A673 (cell line): ENCODE measurements around the gene SEZ6L. TPM values are rescaled to one million over a fixed set of nuclear protein-coding genes. Genes with fewer than 3 reads are reported as not detected.

ENCODE experiments used
- BruUV-seq: library from RNA; stranded (reverse); fragments of 400-500 nt; replicated peaks from 2 replicates; lab custom pipeline; 2021; lab: Mats Ljungman, UMichigan
- CTCF ChIA-PET: fragments of 300-600 bp; sonication (Branson Sonifier 250); formaldehyde crosslinking; loops from one replicate; lab custom pipeline; 2022; ENCODE audit warnings: antibody characterized with exemption; lab: Charles Lee
- POLR2A ChIA-PET: fragments of 300-600 bp; sonication (Branson Sonifier 250); formaldehyde crosslinking; loops from one replicate; lab custom pipeline; 2022; ENCODE audit warnings: antibody characterized with exemption; ENCODE audit not compliant: low non-redundant PET; lab: Charles Lee
- DNase-seq: peaks from one replicate; pipeline ENCODE4 v3.0.0-alpha.2; 2015; ENCODE audit warnings: low spot score
- H3K27ac ChIP-seq: fragments of 200-600 bp; sonication (generic); 2 replicates; pipeline ENCODE4 v1.5.1; 2016; ENCODE audit warnings: mixed run types, low read depth, mild to moderate bottlenecking, mixed read lengths, antibody characterized with exemption, low read length; ENCODE audit not compliant: poor library complexity, severe bottlenecking
- H3K27me3 ChIP-seq: fragments of 200-600 bp; sonication (generic); replicated peaks from 2 replicates; pipeline ENCODE4 v1.6.1; 2017; ENCODE audit warnings: mixed run types, low read depth, mild to moderate bottlenecking, mixed read lengths, antibody characterized with exemption, low read length; ENCODE audit not compliant: insufficient read depth, poor library complexity
- H3K36me3 ChIP-seq: fragments of 200-600 bp; sonication (generic); 2 replicates; pipeline ENCODE4 v1.6.1; 2016; ENCODE audit warnings: mixed run types, mild to moderate bottlenecking, mixed read lengths, antibody characterized with exemption, low read length; ENCODE audit not compliant: insufficient read depth, poor library complexity, severe bottlenecking
- H3K4me1 ChIP-seq: fragments of 200-600 bp; sonication (generic); 2 replicates; pipeline ENCODE4 v1.6.1; 2017; ENCODE audit warnings: mixed run types, mild to moderate bottlenecking, mixed read lengths, antibody characterized with exemption, low read length; ENCODE audit not compliant: insufficient read depth, poor library complexity, severe bottlenecking
- H3K4me3 ChIP-seq: fragments of 200-600 bp; sonication (generic); 2 replicates; pipeline ENCODE4 v1.5.1; 2016; ENCODE audit warnings: low read depth, mixed run types, mild to moderate bottlenecking, mixed read lengths, low read length; ENCODE audit not compliant: poor library complexity, severe bottlenecking
- H3K9me3 ChIP-seq: fragments of 200-600 bp; sonication (generic); 2 replicates; pipeline ENCODE4 v1.6.1; 2016; ENCODE audit warnings: mixed run types, low read depth, mild to moderate bottlenecking, mixed read lengths, antibody characterized with exemption, low read length; ENCODE audit not compliant: poor library complexity, severe bottlenecking
- EZH2 ChIP-seq: fragments of 200-600 bp; sonication (generic); IDR thresholded peaks from 2 replicates; pipeline ENCODE4 v1.6.1; 2017; ENCODE audit warnings: borderline replicate concordance, low read depth, mild to moderate bottlenecking, mixed read lengths, antibody characterized with exemption, low read length; ENCODE audit not compliant: poor library complexity, severe bottlenecking
- intact Hi-C: fragments of 100-400 bp; cut with micrococcal nuclease; formaldehyde crosslinking; loops from one replicate; pipeline ENCODE4 v1.10.0; 2022; ENCODE audit not compliant: unreplicated experiment
- total RNA-seq: library from RNA; stranded (reverse); gene quantifications from 2 replicates; pipeline ENCODE4 v1.2.3, GENCODE V29; 2021
- TF ChIP-seq, protein P1 (sequence below): fragments of 300-800, 200-600 bp; sonication (generic); conservative IDR thresholded peaks from 2 replicates; pipeline ENCODE4 v1.5.1; 2017; ENCODE audit warnings: low read depth, mild to moderate bottlenecking, antibody characterized with exemption, low read length, moderate library complexity, mixed read lengths

SEZ6L gene
- total RNA-seq, 1 experiment from 2014 or later, result 6.3 TPM

GRCh38 chr22:26214466-26214865 lies 45.2 kb downstream of the SEZ6L start:
- DNase-seq, result no peak
- TF ChIP-seq, protein P1, sequence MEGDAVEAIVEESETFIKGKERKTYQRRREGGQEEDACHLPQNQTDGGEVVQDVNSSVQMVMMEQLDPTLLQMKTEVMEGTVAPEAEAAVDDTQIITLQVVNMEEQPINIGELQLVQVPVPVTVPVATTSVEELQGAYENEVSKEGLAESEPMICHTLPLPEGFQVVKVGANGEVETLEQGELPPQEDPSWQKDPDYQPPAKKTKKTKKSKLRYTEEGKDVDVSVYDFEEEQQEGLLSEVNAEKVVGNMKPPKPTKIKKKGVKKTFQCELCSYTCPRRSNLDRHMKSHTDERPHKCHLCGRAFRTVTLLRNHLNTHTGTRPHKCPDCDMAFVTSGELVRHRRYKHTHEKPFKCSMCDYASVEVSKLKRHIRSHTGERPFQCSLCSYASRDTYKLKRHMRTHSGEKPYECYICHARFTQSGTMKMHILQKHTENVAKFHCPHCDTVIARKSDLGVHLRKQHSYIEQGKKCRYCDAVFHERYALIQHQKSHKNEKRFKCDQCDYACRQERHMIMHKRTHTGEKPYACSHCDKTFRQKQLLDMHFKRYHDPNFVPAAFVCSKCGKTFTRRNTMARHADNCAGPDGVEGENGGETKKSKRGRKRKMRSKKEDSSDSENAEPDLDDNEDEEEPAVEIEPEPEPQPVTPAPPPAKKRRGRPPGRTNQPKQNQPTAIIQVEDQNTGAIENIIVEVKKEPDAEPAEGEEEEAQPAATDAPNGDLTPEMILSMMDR, result no peak
- TF ChIP-seq EZH2, result no peak

GRCh38 chr22:26215736-26216135 lies 46.5 kb downstream of the SEZ6L start:
- no peaks in the 10 kb centered on the region for H3K4me1 ChIP-seq
- ChIA-PET CTCF (no interaction called here), POLR2A (no interaction called here)
- no peak for DNase-seq
- no peak overlapping the region for H3K4me3 ChIP-seq
- H3K9me3 ChIP-seq, result no peaks in the 10 kb centered on the region
- H3K27me3 ChIP-seq, result peaks cover 26% of the 10 kb centered on the region
- BruUV-seq, result no TSS peak
- TF ChIP-seq EZH2, result no peak
- TF ChIP-seq, protein P1, result no peak
- no peaks in the 10 kb centered on the region for H3K36me3 ChIP-seq
- intact Hi-C loops, result loop anchor here (2.0 kb wide), 1 partner anchor 25 kb away; no protein-coding TSS in a partner anchor
- no peak overlapping the region for H3K27ac ChIP-seq

More at GRCh38 chr22:26214466-26214865, 45.2 kb downstream of the SEZ6L start:
- Histone ChIP-seq H3K4me1 (no peaks in the 10 kb centered on the region), H3K27ac (no peak overlapping the region), H3K27me3 (peaks cover 26% of the 10 kb centered on the region), H3K36me3 (no peaks in the 10 kb centered on the region), H3K4me3 (no peak overlapping the region), H3K9me3 (no peaks in the 10 kb centered on the region)
- intact Hi-C loops, result loop anchor here (2.0 kb wide), 1 partner anchor 24 kb away; no protein-coding TSS in a partner anchor
- no TSS peak for BruUV-seq
- CTCF ChIA-PET, result no interaction called here
- POLR2A ChIA-PET, result no interaction called here

- Histone ChIP-seq H3K4me1 (no peaks in the 10 kb centered on the region), H3K27me3 (no peaks in the 10 kb centered on the region), H3K9me3 (no peaks in the 10 kb centered on the region), H3K4me3 (no peak overlapping the region), H3K27ac (no peak overlapping the region), H3K36me3 (no peaks in the 10 kb centered on the region)
- no peak for DNase-seq
- TF ChIP-seq, protein P1, result no peak
- no peak for TF ChIP-seq EZH2
- BruUV-seq, result no TSS peak
- intact Hi-C loops, result no loop called here
- ChIA-PET CTCF (no interaction called here), POLR2A (no interaction called here)
Observed at GRCh38 chr22:26225207-26225606, 55.9 kb downstream of the SEZ6L start.
